HPDE6-E6E7 (cell line): ENCODE data around the gene ATP6V0D1.

Experiments
- DNase-seq: peaks from one replicate; pipeline ENCODE4 v3.0.0; 2011; ENCODE audit warnings: missing footprints; ENCODE audit errors: extremely low spot score

The ATP6V0D1 gene

GRCh38 chr16:67463059-67463458, 17.9 kb downstream of the ATP6V0D1 start:
- no peak for DNase-seq

GRCh38 chr16:67462279-67462655, 18.7 kb downstream of the ATP6V0D1 start:
- DNase-seq: no peak

- DNase-seq: no peak
Observed at GRCh38 chr16:67461600-67462278, 19.2 kb downstream of the ATP6V0D1 start.

GRCh38 chr16:67460961-67461360, 20.0 kb downstream of the ATP6V0D1 start:
- DNase-seq: no peak

DNA sequence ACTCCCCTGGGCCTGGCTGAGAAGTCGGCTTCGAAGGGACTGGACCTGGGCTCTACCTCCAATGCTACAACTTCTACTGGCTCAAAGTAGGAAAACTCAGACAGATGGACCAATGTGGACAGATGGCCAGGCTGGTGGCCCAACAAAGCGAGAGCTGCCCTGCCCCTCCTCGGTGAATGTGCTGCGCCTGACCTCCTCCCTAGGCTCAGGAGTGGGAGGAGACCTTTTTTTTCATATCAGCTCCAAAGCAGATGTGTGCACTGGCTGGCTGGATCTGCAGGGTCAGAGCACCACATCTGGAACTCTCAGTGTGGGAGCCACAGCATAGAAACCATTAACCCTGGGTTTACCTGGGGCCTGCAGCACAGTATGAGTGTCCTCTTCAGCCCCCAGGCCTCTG, 20.8 kb downstream of the ATP6V0D1 start:
- DNase-seq: no peak

GRCh38 chr16:67459861-67460150, 21.2 kb downstream of the ATP6V0D1 start:
- DNase-seq: no peak

DNA sequence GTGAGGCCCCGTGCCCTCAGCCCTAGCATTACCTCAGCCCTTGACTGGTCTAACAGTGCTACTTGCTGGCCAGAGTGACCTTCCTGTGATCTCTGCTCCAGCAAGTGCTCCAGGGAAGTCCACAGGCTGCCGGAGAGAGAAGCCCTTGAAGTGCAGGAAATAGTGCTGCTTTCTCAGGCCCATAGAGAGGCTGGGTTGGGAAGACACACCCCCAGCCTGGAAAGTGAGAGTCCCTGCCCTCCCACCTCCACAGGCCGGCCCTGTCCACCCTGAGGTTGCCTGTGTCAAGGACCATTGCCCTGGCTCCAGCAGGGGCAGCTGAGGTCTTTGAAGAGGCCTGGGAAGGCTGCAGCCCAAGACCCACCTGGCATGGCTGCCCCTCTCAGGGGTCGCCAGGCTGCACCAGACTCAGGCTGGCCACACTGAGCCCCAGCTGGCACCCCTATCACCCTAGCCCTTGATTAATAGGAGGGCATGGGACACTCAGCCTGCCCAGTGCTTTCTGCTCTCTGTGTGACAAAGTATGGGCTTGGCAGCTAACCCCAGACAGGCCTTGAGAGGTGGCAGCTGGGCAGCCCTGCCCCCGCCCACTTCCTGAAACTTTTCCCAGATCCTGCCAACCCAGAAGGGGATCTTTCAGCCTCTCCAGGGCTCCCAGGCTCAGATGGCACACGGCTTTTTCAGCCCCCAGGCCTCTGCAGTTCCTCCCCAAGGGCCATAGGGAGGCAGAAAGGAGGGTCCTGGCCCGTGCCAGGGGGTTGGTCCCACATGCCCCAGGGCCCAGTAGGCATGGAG, 21.7 kb downstream of the ATP6V0D1 start:
- no peak for DNase-seq

- DNase-seq: no peak
Observed at GRCh38 chr16:67458121-67458641, 22.8 kb downstream of the ATP6V0D1 start.

DNA sequence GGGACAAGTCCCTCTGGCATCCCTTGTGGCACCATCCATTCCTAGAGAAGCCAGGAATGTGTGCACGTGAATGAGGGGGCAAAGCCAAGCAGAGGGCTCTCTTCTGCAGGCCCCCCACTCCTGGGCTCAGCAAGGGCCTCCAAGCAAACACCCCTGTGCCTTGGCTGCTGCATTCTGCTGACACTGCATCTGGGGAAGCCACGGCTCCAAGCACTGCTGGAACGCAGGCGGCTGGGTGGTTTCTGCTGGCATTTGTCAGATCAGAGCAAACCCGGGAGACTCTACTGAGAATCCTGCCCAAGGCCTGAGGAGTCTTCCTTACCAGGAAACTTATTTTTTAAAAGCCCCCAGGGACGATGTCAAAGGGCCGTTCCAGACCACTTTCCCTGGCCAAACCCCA, 23.3 kb downstream of the ATP6V0D1 start:
- no peak for DNase-seq

DNA sequence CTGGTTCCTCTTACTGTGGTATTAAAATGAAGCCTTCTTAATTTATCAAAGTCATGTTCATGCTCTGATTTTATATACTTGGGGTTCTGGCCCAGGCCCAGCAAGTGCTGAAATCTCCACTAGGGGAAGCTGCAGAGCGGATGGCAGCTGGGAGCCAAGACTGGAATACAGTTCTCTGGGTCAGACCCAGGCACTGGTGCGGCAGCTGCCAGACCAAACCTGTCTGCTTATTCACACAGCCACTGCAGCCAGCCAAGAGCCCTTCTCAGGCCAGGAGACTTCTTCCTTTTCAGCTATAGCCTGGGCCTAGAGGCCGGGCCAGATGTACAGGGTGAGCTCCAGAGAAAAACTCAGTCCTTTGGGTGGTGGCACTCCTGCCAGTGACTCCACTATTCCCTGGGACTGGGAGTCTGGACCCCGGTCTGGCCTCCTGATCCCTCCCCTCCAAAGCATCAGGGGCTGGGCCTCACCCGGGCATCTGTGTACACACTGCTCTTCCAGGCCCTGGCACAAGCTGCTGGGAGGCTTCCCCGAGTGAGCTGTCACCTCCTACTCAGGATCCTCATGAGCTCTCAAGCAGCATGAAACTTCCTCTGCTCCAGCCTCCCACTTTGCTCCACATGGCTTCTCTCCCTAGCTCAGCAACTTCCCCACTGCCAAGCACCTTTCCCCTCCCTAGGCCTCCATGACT, 24.4 kb downstream of the ATP6V0D1 start:
- no peak for DNase-seq

- no peak for DNase-seq
Observed at GRCh38 chr16:67454852-67455251, 26.1 kb downstream of the ATP6V0D1 start.

GRCh38 chr16:67454104-67454503, 26.9 kb downstream of the ATP6V0D1 start:
- DNase-seq: no peak

DNA sequence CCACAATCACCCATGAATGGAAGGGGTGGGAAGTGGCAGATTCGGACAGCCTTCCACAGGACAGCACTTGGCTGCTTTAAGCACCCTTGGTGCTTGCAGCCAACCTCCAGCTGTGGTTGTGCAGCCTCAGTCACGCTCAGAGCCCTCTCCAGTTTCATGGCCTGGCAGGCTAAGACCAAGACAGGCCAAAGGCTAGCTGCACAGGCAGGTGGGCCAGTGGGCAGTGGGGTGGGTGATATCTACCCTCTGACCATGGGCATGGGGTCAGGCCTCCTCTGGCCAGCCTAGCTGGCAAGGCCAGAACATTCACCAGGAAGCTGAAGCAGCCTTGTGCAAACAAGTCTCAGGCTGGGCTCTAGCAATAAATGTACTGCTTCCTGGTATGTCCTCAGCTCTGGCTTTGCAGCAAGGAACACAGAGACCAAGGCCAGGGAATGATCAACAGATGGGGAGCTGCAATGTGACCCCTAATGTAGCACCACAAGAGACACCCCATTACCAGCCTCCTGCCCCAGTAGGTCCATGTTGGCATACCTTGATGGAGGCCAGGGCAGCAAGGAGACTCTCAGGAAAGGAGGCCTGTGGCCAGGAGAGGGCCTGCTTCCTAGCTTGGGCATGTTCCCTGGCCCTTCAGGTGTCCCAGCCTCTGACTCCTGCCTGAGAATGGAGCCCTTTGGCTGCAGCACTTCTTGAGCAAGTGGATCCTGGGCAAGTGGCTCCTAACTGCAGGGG, 29.1 kb downstream of the ATP6V0D1 start:
- no peak for DNase-seq

GRCh38 chr16:67451061-67451703, 29.8 kb downstream of the ATP6V0D1 start:
- DNase-seq: no peak

DNA sequence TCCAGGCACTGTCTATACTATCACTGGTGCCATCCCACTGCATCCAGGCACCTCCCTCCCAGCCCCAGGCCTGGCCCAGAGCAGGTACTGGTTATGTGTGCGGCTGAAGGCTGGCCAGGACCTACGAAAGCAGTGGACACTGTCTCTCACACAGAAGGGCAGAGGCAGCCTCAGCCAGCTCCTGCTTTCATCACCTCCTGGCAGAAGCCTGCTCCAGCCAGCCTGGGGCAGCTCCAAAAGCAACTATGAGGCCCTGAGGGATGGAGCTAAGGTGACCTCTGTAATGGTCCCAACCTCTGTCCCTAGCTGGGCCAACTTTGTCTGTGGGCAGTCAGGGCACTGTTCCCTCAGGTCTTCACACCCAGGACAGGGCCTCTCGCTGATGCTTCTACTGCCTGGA, 31.2 kb downstream of the ATP6V0D1 start:
- no peak for DNase-seq

GRCh38 chr16:67449336-67449735, 31.6 kb downstream of the ATP6V0D1 start:
- DNase-seq: no peak

- DNase-seq: no peak
Observed at GRCh38 chr16:67448580-67448979, 32.4 kb downstream of the ATP6V0D1 start.

DNA sequence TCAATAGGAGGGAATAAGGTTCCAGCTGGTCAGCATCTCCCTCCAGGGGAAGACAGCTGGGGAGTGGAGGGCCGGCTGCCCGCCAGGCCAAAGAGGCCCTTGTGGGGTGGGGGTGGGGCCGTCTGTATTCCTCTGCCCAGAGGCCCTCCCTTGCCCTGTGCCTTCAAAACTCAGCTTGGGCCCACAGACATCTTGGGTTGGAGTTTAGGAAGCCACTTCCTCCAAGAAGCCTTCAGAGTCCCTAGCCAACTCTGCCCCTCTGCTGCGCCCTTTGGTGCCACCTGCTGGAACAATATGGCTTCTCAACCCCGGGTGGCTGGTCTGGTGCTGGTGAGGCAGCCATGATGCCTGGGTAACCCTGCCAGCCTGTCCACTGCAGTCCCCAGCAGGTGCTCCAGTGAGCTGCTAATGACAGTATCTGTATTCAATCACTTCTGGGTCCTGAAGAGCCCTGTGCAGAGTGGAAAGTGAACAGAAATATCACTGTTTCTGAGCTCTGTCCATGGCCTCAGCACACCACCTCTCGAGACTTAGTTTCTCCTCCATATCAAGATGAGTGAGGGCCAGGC, 33.4 kb downstream of the ATP6V0D1 start:
- DNase-seq: no peak

DNA sequence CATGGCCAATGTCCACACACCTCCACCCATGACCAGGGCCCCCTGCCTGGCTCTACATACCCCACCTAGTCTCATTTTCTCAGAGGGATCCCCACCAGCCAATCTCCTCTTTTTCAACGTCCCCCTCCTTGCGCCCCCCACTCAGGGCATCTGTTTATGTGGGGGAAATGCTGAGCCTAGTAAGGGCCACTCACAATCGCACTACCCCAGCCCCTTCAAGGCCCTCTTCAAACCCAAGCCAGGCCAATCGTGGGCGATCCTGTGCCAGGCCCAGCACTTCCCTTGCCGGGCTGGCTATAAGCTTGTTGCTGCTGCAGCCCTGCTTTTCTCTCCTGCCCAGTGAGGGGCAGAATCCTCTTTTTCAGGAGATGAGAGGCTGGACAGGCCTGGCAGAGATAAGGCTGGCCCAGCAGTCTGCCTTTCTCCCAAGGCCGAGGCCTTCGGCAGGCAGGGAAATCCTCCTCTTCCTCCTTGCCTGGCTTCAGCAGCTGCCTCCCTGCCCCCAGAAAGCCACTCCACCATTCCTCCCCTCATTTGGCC, 33.9 kb downstream of the ATP6V0D1 start:
- DNase-seq: no peak

DNA sequence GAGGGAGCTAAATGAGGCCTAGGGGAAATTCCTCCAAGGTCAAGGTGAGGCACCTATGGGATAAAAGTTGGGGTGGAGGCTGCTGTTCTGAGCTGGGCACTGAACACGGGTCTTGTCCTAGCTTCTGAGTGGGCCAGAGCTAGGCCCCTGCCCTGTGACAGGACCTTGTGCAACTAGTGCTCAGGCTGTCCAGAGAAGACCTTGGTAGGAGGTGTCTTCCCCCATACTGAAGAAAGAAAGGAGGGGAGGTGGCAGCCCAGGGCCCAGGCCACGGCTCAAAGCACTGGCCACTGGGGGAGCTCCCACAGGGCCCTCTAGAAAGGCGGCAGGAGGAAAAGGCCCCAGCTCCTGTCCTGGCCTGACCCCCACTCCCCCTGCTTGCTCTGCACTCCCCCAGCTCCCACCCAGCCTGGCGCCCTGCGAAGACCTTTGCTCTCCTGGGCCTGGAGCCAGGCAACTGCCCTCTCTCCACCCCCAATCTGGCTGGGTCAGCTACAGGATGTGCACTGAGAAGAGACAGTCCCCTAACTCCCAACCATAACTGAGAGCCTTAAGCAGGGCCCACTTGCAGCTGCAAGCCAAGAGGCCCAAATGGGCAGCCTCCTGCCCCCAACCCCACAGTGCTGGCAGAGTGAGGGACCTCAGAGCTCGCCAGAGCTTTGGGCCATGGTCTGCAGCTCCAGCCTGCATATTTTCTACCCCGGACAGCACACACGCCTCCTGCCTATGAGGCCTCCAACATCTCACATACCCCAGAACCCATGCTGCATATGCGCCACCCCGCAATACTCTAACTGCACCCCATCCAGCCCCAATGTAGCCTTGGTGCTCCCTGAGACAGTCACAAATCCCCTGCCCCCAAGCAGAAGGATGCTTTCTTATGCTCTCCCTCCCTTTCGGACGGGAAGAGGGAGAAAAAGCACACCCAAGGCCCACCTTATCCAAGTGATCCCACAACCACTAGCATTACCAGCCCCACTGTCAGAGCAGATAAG, 34.7 kb downstream of the ATP6V0D1 start:
- no peak for DNase-seq
